Activated B cell treated with CpG ODN at 0.5 μM for 24 hours (primary cell): ENCODE measurements around the gene OSBPL6. TPM values are rescaled to one million over a fixed set of nuclear protein-coding genes. Genes with fewer than 3 reads are reported as not detected.

ENCODE experiments used
- ATAC-seq: fragments of 200-7000 bp; cut with Tn5 transposase; one replicate; pipeline ENCODE4 v1.10.0; 2021; ENCODE audit warnings: low read depth, mild to moderate bottlenecking, moderate library complexity
- CTCF ChIA-PET: fragments of 350-600 bp; sonication (Branson Sonifier 250); formaldehyde crosslinking; loops from one replicate; lab custom pipeline; 2021; ENCODE audit warnings: antibody characterized with exemption; lab: Charles Lee
- POLR2A ChIA-PET: fragments of 350-600 bp; sonication (Branson Sonifier 250); formaldehyde crosslinking; loops from one replicate; lab custom pipeline; 2021; ENCODE audit warnings: antibody characterized with exemption; lab: Charles Lee
- DNase-seq: peaks from one replicate; pipeline ENCODE4 v3.0.0; 2022
- H3K27ac Mint-ChIP-seq: one replicate; pipeline ENCODE4 v1.8.0; 2020; ENCODE audit warnings: mixed read lengths
- H3K27me3 Mint-ChIP-seq: one replicate; pipeline ENCODE4 v1.8.0; 2021; ENCODE audit warnings: mixed read lengths
- H3K36me3 Mint-ChIP-seq: one replicate; pipeline ENCODE4 v1.8.0; 2021; ENCODE audit warnings: low read depth, mixed read lengths
- H3K4me1 Mint-ChIP-seq: one replicate; pipeline ENCODE4 v1.8.0; 2021; ENCODE audit warnings: mixed read lengths
- H3K4me3 Mint-ChIP-seq: one replicate; pipeline ENCODE4 v1.8.0; 2020; ENCODE audit warnings: mild to moderate bottlenecking, mixed read lengths
- H3K9me3 Mint-ChIP-seq: one replicate; pipeline ENCODE4 v1.8.0; 2020; ENCODE audit warnings: mixed read lengths
- CTCF ChIP-seq: fragments of 200-600 bp; IDR thresholded peaks from one replicate; pipeline ENCODE4 v1.8.0; 2022; ENCODE audit warnings: antibody characterized with exemption, mild to moderate bottlenecking
- intact Hi-C: fragments of 100-400 bp; cut with micrococcal nuclease; formaldehyde crosslinking; loops from one replicate; pipeline ENCODE4 v1.15.1; 2024
- total RNA-seq: library from RNA; stranded (reverse); gene quantifications from 2 replicates; pipeline ENCODE4 v1.2.3, GENCODE V29; 2022

The OSBPL6 gene
- total RNA-seq, 1 donor from 2014 or later, result not detected

- Mint-ChIP-seq H3K4me3 (no peak overlapping the region), H3K27ac (no peak overlapping the region), H3K27me3 (peaks cover 8% of the 10 kb centered on the region), H3K4me1 (no peaks in the 10 kb centered on the region), H3K9me3 (no peaks in the 10 kb centered on the region), H3K36me3 (no peaks in the 10 kb centered on the region)
- no peak for DNase-seq
- intact Hi-C loops, result no loop called here
- ATAC-seq, result no peak
- ChIA-PET CTCF (no interaction called here), POLR2A (no interaction called here)
- no peak for TF ChIP-seq CTCF
These were observed 115.2 kb downstream of the OSBPL6 start for GRCh38 chr2:178309541-178309940.

GRCh38 chr2:178315078-178315477 is 120.8 kb downstream of the OSBPL6 start:
- no peak for TF ChIP-seq CTCF
- Mint-ChIP-seq H3K36me3 (no peaks in the 10 kb centered on the region), H3K4me1 (no peaks in the 10 kb centered on the region), H3K27ac (no peak overlapping the region), H3K27me3 (peaks cover 6% of the 10 kb centered on the region), H3K9me3 (no peaks in the 10 kb centered on the region), H3K4me3 (no peak overlapping the region)
- POLR2A ChIA-PET, result no interaction called here
- ATAC-seq, result no peak
- no peak for DNase-seq
- CTCF ChIA-PET, result no interaction called here
- intact Hi-C loops, result no loop called here

GRCh38 chr2:178315488-178315948 is 121.2 kb downstream of the OSBPL6 start:
- intact Hi-C loops, result no loop called here
- no peak for TF ChIP-seq CTCF
- DNase-seq (no peak), ATAC-seq (no peak)
- CTCF ChIA-PET, result no interaction called here
- Mint-ChIP-seq H3K36me3 (no peaks in the 10 kb centered on the region), H3K4me3 (no peak overlapping the region), H3K4me1 (no peaks in the 10 kb centered on the region), H3K27ac (no peak overlapping the region), H3K9me3 (no peaks in the 10 kb centered on the region), H3K27me3 (peaks cover 6% of the 10 kb centered on the region)
- POLR2A ChIA-PET, result no interaction called here

- H3K4me1 Mint-ChIP-seq, result no peaks in the 10 kb centered on the region
- intact Hi-C loops, result no loop called here
- DNase-seq (no peak), ATAC-seq (no peak)
- ChIA-PET POLR2A (no interaction called here), CTCF (no interaction called here)
- no peak for TF ChIP-seq CTCF
- H3K9me3 Mint-ChIP-seq, result no peaks in the 10 kb centered on the region
- H3K27ac Mint-ChIP-seq, result no peak overlapping the region
- no peak overlapping the region for H3K4me3 Mint-ChIP-seq
- H3K36me3 Mint-ChIP-seq, result no peaks in the 10 kb centered on the region
- no peaks in the 10 kb centered on the region for H3K27me3 Mint-ChIP-seq
These were observed 123.5 kb downstream of the OSBPL6 start for GRCh38 chr2:178317811-178318210.

GRCh38 chr2:178320011-178320585 is 125.8 kb downstream of the OSBPL6 start:
- POLR2A ChIA-PET, result no interaction called here
- no peaks in the 10 kb centered on the region for H3K36me3 Mint-ChIP-seq
- ATAC-seq, result no peak
- CTCF ChIA-PET, result no interaction called here
- no peaks in the 10 kb centered on the region for H3K4me1 Mint-ChIP-seq
- intact Hi-C loops, result no loop called here
- peaks cover 10% of the 10 kb centered on the region for H3K27me3 Mint-ChIP-seq
- no peak overlapping the region for H3K27ac Mint-ChIP-seq
- no peak for DNase-seq
- H3K9me3 Mint-ChIP-seq, result no peaks in the 10 kb centered on the region
- no peak for TF ChIP-seq CTCF
- no peak overlapping the region for H3K4me3 Mint-ChIP-seq
